Measurements from ENCODE around the gene IL31.
"Not testable (repeated sequence)": the region's sequence is repeated elsewhere in the genome, so short reads cannot be mapped to it uniquely, and the experiment has no call there.

IL31 gene

GRCh38 chr12:122190842-122191668 is 17.0 kb upstream of the IL31 start:
- peak; percentile 73 for DNase-seq

DNA sequence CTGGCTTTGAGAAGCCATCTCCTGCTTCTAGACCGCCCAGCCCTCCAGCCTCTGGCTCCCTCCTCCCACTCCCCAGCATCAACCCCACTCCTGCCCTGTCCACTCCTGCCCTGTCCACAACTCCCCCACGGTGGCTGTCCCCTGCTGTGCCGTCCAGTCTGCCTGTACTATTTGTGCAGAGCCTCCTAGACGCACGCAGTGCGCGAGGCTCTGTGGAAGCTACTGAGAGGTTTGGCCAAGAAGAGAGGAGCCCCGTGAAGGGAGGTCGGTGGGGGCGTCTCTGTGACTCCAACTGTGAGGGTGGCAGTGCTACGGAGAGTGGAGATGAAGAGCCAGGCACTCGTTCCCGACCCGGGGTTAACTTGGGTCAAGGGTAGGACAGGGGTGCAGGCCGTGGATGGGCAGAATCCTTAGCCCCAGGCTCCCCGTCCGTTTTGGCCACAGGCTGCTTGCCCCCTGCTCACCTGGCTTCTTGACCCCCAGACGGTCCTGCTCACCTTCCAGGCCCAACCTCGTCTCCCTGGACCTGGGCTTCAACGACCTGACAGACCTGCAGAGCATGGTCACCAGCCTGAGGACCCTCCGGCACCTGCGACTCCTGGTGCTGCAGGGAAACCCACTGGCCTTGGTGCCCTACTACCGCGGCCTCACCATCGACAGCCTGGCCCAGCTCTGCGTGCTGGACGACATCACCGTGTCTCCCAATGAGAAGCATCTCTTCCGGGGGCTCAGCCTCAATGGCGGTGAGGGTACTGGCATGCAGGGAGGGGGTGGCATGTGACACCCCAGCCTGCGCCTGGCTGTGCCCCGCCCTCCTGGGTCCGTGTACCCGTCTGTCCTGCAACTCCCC is 15.8 kb upstream of the IL31 start:
- DNase-seq, result no peak

- DNase-seq, result no peak
These were observed 13.4 kb upstream of the IL31 start for GRCh38 chr12:122187466-122187865.

DNA sequence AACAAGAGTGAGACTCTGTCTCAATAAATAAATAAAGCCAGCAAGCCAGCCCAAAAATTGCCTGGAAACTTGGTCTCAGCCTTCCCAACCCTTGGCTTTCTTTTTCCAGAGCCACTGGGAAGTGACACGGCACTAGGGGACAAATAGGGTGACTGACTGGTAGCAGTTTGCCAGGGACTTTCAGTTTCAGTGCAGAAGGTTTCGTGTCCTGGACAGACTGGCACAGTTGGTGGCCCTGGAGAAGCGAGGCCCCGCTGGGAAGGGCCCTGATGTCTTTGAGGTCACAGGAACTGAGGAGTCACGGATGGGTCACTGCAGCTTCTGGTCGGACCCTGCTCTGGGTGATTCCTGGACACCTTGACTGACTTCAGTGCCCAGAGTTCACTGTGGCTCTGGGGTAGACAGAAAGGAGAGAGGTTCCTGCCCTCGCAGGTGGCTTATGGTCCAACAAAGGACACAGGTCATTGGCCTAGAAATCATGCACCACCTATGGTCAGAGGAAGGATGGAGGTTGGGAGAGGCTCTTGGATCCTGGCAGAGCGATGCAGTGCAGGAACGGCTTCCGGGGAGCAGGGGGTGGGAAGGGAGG is 11.6 kb upstream of the IL31 start:
- no peak for DNase-seq

DNA sequence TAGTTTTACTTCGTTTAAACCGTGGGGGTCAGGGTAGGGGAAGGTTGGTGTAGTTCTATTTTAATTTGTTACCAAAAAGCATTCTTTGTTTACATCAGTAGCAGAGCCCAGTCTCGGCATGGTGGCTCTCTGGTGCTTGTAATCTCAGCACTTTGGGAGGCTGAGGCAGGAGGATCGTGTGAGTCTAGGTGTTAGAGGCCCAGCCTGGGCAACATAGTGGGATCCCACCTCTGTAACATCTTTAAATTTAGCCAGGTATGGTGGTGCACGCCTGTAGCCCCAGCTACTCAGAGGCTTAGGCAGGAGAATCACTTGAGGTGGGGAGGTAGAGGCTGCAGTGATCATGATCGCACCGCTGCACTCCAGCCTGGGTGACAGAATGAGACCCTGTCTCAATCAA is 11.1 kb upstream of the IL31 start:
- no peak for DNase-seq

- DNase-seq, result no peak
These were observed 10.5 kb upstream of the IL31 start for GRCh38 chr12:122184517-122184916.

GRCh38 chr12:122183588-122183940 is 9.5 kb upstream of the IL31 start:
- DNase-seq, result no peak

GRCh38 chr12:122182887-122183587 is 9.0 kb upstream of the IL31 start, which contains the start of gene LRRC43:
TSS of gene LRRC43 (plus strand) at chr12:122183123. CDS start at chr12:122183145, 22 bp downstream.
- DNase-seq, result peak; percentile 28

DNA sequence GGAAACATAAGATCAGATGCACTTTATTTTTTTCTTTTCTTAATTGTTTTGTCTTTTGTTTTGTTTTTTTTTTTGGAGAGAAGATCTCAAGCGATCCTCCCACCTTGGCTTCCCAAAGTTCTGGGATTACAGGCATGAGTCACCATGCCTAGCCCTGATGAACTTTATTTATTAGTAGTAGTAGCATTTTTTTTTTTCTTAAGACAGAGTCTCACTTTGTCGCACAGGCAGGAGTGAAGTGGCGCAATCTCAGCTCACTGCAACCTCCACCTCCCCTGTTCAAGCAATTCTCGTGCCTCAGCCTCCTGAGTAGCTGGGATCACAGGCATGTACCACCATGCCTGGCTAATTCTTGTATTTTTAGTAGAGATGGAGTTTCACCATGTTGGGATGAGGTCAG is 2.5 kb upstream of the IL31 start:
- not testable (repeated sequence) for DNase-seq

GRCh38 chr12:122172262-122172939 is 1.6 kb downstream of the IL31 start:
- DNase-seq, result no peak

DNA sequence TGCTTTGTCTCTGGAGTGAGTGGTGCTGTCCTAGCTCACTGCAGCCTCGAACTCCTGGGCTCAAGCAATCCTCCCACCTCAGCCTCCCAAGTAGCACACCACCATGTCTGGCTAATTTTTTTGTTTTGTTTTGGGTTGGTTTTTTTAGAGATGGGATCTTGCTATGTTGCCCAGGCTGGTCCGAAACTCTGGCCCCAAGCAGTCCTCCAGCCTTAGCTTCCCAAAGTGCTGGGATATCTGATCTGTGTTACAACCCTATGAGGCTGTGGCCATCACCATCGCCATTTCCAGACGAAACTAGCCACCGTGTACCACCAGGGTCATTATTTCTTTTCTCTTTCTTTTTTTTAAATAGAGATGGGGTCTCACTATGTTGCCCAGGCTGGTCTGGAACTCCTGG is 2.6 kb downstream of the IL31 start:
- no peak for DNase-seq

GRCh38 chr12:122168492-122168891 is 5.5 kb downstream of the IL31 start:
- DNase-seq, result no peak

GRCh38 chr12:122167356-122167925 is 6.6 kb downstream of the IL31 start:
- no peak for DNase-seq

GRCh38 chr12:122166422-122167349 is 7.3 kb downstream of the IL31 start:
- peak; percentile 27 for DNase-seq

- DNase-seq, result no peak
These were observed 11.0 kb downstream of the IL31 start for GRCh38 chr12:122162976-122163375.

DNA sequence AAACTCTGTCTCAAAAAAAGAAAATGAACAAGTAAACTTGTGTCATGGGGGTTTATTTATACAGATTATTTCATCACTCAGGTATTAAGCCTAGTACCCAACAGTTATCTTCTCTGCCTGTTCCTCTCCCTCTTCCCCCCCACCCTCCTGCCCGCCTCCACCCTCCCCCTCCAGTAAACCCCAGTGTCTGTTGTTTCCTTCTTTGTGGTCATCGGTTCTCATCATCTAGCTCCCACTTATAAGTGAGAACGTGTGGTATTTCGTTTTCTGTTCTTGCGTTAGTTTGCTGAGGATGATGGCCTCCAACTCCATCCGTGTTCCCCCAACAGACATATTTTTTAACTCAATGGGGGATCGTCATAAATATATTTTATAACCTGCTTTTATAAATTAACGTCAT is 12.3 kb downstream of the IL31 start:
- DNase-seq, result peak; percentile 42

GRCh38 chr12:122160761-122161160 is 13.3 kb downstream of the IL31 start:
- no peak for DNase-seq

DNA sequence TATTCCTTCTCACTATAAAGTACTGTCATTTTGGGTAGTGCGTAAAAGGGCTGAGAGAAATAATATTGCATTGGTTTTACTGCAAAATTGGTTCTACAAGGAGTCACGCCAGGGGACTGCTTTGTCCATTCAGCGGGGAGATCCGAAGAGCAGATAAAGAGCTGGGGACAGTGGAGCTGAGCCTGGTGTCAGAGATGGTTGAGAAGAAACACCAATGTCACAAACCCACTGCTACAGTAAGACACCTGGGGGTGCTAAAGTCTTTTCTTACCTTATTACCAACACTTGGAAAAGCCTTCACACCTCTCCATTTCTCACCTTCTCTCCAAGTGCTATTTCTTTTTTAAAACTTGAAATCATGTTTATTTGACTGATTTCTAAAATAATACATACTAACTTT is 14.1 kb downstream of the IL31 start:
- DNase-seq, result no peak

DNA sequence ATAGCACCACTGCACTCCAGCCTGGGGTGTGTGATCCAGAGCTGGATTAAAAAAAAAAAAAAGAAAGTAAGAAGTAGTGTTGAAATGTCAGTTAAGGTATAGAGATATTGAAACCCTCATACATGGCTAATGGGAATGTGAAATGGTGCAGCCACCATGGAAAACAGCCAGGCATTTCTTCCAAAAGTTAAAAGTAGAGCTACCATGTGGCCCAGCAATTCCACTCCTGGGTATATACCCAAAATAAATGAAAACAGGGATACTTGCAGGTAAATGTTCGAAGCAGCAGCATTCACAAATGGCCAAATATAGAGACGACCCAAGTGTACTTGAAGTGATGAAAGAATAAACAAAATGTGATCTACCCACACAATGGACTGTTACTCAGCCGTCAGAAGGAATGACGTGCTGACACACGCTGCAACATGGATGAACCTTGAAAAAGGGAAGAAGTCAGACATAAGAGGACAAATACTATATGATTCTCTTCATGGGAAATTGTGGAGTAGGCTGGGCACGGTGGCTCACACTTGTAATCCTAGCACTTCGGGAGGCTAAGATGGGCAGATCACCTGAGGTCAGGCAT is 15.2 kb downstream of the IL31 start:
- DNase-seq, result no peak

GRCh38 chr12:122155705-122156104 is 18.3 kb downstream of the IL31 start:
- no peak for DNase-seq

DNA sequence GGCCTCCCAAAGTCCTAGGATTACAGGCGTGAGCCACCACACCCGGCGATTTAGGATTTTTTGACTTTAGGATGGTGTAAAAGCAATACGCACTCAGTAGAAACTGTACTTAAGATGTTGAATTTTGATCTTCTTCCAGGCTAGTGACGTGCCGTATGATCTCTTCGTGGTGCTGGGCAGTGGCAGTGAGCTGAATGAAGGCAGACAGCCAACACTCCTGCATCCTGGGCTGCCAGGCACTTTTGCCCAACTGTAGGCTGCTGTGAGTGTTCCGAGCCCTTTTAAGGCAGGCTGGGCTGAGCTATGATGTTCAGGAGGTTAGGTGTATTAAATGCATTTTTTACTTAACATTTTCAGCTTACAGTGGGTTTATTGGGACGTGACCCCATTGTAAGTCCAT is 21.3 kb downstream of the IL31 start:
- DNase-seq, result no peak

All from CD4-positive, alpha-beta T cell treated with Interleukin-12 subunit alpha and Interleukin-12 subunit beta, for 1 hour (primary cell).